SK-N-SH treated with all-trans-retinoic acid at 6 μM for 48 hours (cell line): ENCODE results near the gene NRXN3.

Source experiments
- GLIS3 ChIP-seq: fragments of 250-450 bp; sonication (Bioruptor Pico); IDR thresholded peaks from 2 replicates; pipeline ENCODE4 v1.5.0; 2020; ENCODE audit warnings: mild to moderate bottlenecking, moderate library complexity
- PATZ1 ChIP-seq: fragments of 250-450 bp; sonication (Bioruptor Pico); IDR thresholded peaks from 2 replicates; pipeline ENCODE4 v1.8.0; 2020; ENCODE audit warnings: mild to moderate bottlenecking, moderate library complexity, borderline replicate concordance
- TCF4 ChIP-seq: fragments of 250-450 bp; sonication (Bioruptor Pico); IDR thresholded peaks from 2 replicates; pipeline ENCODE4 v1.8.0; 2021; ENCODE audit warnings: mild to moderate bottlenecking, moderate library complexity, borderline replicate concordance
- ZFP30 ChIP-seq: fragments of 450-650 bp; formaldehyde crosslinking; IDR thresholded peaks from 2 replicates; pipeline ENCODE4 v1.5.0; 2022; ENCODE audit warnings: mild to moderate bottlenecking, moderate library complexity

- TF ChIP-seq GLIS3 (CRISPR knock-in tag) (no peak), PATZ1 (CRISPR knock-in tag) (no peak), TCF4 (no peak), ZFP30 (CRISPR knock-in tag) (no peak)
These were observed 928.2 kb downstream of the NRXN3 start for GRCh38 chr14:79098324-79098723.
